Dermis blood vessel endothelial cell (primary cell): ENCODE data around the gene MYO5C. TPM values are rescaled to one million over a fixed set of nuclear protein-coding genes. Genes with fewer than 3 reads are reported as not detected.

ENCODE experiments used
- total RNA-seq: library from RNA; depleted of rRNA; stranded (reverse); fragments of >200 nt; gene quantifications from 2 replicates; pipeline ENCODE4 v1.2.3, GENCODE V29; 2014

MYO5C gene
- total RNA-seq, 1 donor from 2014 or later, result 44.2 TPM

Other genes starting within 250 kb of the MYO5C start
- 0.51 and 1.7 TPM in 2 replicates for gene BCL2L10, start 183.0 kb downstream of the MYO5C start, total RNA-seq
- gene GNB5, start 104.4 kb downstream of the MYO5C start, total RNA-seq, result 31.8 and 48.3 TPM in 2 replicates
- gene MYO5A, start 233.1 kb upstream of the MYO5C start, total RNA-seq, result 59.9 and 115 TPM in 2 replicates